Measurements from ENCODE around the gene ABCA3.

- no peak for TF ChIP-seq POLR2A (IDR thresholded peaks at IDR 0.05)
- no peak for TF ChIP-seq CTCF (IDR thresholded peaks at IDR 0.05)
These were observed 107.3 kb downstream of the ABCA3 start for GRCh38 chr16:2233046-2233775.

Data from adrenal gland (tissue), 5 donors.